ENCODE data around the gene INPP5E.

The INPP5E gene

DNA sequence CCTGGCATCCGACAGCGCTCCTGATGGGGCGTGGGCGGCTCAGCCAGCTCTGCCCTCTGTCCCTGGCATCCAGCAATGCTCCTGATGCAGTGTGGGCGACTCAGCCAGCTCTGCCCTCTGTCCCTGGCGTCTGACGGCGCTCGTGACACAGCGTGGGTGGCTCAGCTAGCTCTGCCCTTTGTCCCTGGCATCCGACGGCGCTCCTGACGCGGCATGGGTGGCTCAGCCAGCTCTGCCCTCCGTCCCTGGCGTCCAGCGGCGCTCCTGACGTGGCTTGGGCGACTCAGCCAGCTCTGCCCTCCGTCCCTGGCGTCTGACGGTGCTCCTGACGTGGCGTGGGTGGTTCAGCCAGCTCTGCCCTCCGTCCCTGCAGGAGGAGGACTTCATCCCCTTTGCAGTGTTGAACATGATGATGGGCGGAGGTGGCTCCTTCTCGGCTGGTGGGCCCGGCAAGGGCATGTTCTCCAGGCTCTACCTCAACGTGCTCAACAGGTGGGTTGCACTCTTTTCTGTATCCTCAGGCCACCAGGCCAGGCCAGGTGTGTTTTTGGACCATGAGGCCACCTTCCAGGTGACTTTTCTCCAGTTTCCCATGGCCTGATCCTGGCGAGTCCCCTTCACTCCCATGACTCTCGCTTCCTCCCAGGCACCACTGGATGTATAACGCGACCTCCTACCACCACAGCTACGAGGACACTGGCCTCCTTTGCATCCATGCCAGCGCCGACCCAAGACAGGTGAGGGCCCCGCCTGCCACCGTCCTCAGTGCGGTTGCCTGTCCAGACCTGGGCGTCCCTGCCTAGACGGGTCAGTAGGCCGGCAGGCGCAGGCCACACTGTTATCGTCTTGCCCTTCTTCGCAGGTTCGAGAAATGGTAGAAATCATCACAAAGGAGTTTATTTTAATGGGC lies 21.2 kb downstream of the INPP5E start:
- TF ChIP-seq, protein P1, sequence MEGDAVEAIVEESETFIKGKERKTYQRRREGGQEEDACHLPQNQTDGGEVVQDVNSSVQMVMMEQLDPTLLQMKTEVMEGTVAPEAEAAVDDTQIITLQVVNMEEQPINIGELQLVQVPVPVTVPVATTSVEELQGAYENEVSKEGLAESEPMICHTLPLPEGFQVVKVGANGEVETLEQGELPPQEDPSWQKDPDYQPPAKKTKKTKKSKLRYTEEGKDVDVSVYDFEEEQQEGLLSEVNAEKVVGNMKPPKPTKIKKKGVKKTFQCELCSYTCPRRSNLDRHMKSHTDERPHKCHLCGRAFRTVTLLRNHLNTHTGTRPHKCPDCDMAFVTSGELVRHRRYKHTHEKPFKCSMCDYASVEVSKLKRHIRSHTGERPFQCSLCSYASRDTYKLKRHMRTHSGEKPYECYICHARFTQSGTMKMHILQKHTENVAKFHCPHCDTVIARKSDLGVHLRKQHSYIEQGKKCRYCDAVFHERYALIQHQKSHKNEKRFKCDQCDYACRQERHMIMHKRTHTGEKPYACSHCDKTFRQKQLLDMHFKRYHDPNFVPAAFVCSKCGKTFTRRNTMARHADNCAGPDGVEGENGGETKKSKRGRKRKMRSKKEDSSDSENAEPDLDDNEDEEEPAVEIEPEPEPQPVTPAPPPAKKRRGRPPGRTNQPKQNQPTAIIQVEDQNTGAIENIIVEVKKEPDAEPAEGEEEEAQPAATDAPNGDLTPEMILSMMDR (IDR thresholded peaks at IDR 0.05; ENCODE audit: low read depth, low read length), result no peak
- no peak for DNase-seq (ENCODE audit: low read depth in 2 of 2)
- H3K4me3 ChIP-seq (replicated peaks in 1 of 2; ENCODE audit: low read depth in 2 of 2, low read length in 2 of 2), result no peak overlapping the region

DNA sequence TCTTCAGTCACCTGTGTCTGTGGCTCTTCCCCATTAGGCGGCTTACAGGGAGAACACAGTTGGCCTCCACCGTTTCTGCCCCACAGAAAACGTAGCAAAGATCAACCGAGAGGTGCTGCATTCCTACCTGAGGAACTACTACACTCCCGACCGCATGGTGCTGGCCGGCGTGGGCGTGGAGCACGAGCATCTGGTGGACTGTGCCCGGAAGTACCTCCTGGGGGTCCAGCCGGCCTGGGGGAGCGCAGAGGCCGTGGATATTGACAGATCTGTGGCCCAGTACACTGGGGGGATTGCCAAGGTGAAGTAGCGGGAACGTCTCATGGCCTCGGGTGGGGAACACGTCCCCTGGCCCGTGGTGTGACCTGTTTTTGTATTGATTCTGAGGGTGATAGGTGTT lies 22.7 kb downstream of the INPP5E start:
- no peak for DNase-seq (ENCODE audit: low read depth in 2 of 2)
- H3K4me3 ChIP-seq (replicated peaks in 1 of 2; ENCODE audit: low read depth in 2 of 2, low read length in 2 of 2), result no peak overlapping the region
- TF ChIP-seq, protein P1 (IDR thresholded peaks at IDR 0.05; ENCODE audit: low read depth, low read length), result no peak

DNA sequence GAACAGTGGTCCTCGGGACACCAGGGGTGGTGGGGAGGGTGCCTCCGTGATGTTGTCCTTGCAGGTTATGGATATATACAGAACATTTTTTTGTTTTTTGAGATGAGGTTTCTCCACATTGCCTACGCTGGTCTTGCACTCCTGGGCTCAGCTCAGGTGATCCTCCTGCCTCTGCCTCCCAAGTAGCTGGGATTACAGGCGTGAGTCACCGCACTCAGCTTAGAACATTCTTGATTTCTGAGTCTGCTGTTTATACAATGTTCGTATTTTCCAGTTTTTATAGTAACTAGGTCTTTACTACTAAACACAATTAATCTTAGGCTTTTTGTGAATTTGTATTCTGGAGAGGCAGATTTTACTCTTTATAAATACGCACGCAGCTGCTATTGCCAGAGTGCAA lies 23.2 kb downstream of the INPP5E start:
- DNase-seq (ENCODE audit: low read depth in 2 of 2), result no peak
- TF ChIP-seq, protein P1 (IDR thresholded peaks at IDR 0.05; ENCODE audit: low read depth, low read length), result no peak
- H3K4me3 ChIP-seq (replicated peaks in 1 of 2; ENCODE audit: low read depth in 2 of 2, low read length in 2 of 2), result no peak overlapping the region

DNA sequence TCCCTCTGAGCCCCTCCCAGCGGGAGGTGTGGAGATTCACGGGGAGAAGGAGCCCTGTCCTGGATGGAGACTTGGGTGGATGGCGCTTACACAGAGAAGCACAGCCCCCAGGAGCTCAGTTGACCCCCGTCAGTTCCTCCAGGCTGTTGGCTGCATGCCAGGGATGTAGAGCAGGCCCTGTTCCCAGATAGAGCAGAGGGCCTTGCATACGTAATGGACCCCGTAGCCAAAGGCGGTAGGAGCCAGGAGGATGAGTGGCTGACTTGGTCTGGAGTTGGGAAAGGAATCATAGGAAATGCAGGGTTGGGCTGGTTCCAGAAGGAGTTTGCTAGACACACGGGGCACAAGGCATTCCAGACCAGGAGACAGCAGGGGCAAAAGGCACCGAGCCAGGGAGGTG lies 26.7 kb downstream of the INPP5E start:
- TF ChIP-seq, protein P1 (IDR thresholded peaks at IDR 0.05; ENCODE audit: low read depth, low read length), result no peak
- no peak overlapping the region for H3K4me3 ChIP-seq (replicated peaks in 1 of 2; ENCODE audit: low read depth in 2 of 2, low read length in 2 of 2)
- peak in 1 of 2 donors; percentile 39 for DNase-seq (ENCODE audit: low read depth in 2 of 2)

DNA sequence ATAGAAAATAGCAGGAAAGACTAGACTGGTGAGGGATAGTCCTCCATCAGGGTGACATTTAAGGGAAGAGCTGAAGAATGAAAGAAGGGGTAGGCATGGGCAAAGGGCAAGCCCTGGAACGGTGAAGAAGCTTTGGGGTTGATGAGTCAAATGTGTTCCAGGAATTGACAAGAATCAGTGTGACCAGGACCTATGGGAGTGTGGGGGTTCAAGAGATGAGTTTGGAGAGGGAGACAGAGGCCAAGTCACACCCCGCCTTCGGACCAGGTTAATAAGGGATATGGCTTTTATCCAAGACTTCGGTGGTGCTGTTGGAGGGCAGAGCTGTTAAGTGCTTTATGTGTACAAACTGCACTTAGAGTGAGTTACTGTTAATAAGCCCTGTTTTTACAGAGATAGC lies 28.3 kb downstream of the INPP5E start:
- TF ChIP-seq, protein P1 (IDR thresholded peaks at IDR 0.05; ENCODE audit: low read depth, low read length), result no peak
- DNase-seq (ENCODE audit: low read depth in 2 of 2), result no peak
- H3K4me3 ChIP-seq (replicated peaks in 1 of 2; ENCODE audit: low read depth in 2 of 2, low read length in 2 of 2), result peak overlapping the region; percentile 97 to 99

DNA sequence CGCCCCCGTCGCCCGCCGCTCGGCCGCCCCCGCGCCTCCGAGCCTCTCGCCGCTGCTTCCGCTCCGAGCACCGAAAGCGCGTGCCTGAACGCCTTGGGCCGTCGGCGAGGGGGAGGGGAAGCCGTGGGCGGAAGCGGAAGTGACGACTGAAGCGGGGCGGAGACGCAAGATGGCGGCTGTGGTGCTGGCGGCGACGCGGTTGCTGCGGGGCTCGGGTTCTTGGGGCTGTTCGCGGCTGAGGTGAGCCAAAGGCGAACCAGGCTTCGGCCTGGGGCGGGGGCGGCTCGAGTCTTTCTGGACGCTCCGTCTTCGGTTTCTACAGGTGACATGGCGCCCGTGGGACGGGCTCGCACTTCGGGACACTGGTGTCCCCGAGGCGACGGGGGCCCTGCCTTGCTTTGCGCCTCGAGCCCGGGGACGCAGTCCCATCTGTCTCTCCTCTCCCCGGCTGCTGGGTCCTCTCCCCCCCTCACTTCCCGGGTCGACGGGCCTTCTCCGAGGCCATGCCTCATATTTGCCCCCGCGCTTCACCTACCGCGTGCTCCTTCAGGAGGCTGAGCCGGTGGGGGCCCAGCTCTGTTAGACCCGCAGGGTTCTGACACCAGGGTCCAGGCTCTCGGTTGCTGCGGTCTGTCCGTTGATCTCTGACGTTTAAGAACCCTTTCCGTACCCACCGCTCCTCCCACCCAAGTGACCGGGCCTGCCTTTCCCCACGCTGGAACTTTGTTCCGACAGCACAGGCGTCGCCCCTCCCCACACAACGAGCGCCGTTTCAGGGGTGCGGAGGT lies 29.0 kb downstream of the INPP5E start, which contains the start of the genes ENTR1 and PMPCA:
ENTR1 (minus strand) TSS at position 115 of the 788 bp plus-strand sequence. CDS start 217 bp downstream, outside the sequence.
PMPCA (plus strand) TSS at position 159 of the 788 bp plus-strand sequence; CDS start at position 170, 11 bp downstream.
- DNase-seq (ENCODE audit: low read depth in 2 of 2), result peak; percentile 88 to 89
- peak within 1 kb of the TSS; percentile 97 to 99 for H3K4me3 ChIP-seq (replicated peaks in 1 of 2; ENCODE audit: low read depth in 2 of 2, low read length in 2 of 2)
- TF ChIP-seq, protein P1 (IDR thresholded peaks at IDR 0.05; ENCODE audit: low read depth, low read length), result no peak

Data from cardiac fibroblast (primary cell).